Osteocyte (in vitro differentiated cells): ENCODE data around the gene TRA2A. TPM values are rescaled to one million over a fixed set of nuclear protein-coding genes. Genes with fewer than 3 reads are reported as not detected.
"Not testable (repeated sequence)": the region's sequence is repeated elsewhere in the genome, so short reads cannot be mapped to it uniquely, and the experiment has no call there.

Experiments
- DNase-seq: peaks from one replicate; pipeline ENCODE4 v3.0.0; 2021; ENCODE audit warnings: mixed read lengths; ENCODE audit not compliant: unreplicated experiment; ENCODE audit errors: extremely low spot score
- H3K27ac Mint-ChIP-seq: one replicate; pipeline ENCODE4 v1.8.0; 2021; ENCODE audit warnings: mild to moderate bottlenecking, mixed read lengths; ENCODE audit not compliant: unreplicated experiment
- H3K27me3 Mint-ChIP-seq: one replicate; pipeline ENCODE4 v1.8.0; 2021; ENCODE audit warnings: mixed read lengths; ENCODE audit not compliant: unreplicated experiment
- H3K36me3 Mint-ChIP-seq: one replicate; pipeline ENCODE4 v1.8.0; 2021; ENCODE audit warnings: mixed read lengths; ENCODE audit not compliant: unreplicated experiment
- H3K4me1 Mint-ChIP-seq: one replicate; pipeline ENCODE4 v1.8.0; 2021; ENCODE audit warnings: mixed read lengths; ENCODE audit not compliant: unreplicated experiment
- H3K4me3 Mint-ChIP-seq: one replicate; pipeline ENCODE4 v1.8.0; 2021; ENCODE audit warnings: mild to moderate bottlenecking, moderate library complexity, mixed read lengths; ENCODE audit not compliant: unreplicated experiment
- H3K9me3 Mint-ChIP-seq: one replicate; pipeline ENCODE4 v1.8.0; 2021; ENCODE audit warnings: mixed read lengths; ENCODE audit not compliant: unreplicated experiment
- CTCF ChIP-seq: fragments of 200-600 bp; sonication (generic); IDR thresholded peaks from 2 replicates; pipeline ENCODE4 v1.5.0; 2021; ENCODE audit warnings: antibody characterized with exemption, mild to moderate bottlenecking, moderate library complexity
- total RNA-seq: library from RNA; stranded (reverse); gene quantifications from 2 replicates; pipeline ENCODE4 v1.2.1, GENCODE V29; 2021

The TRA2A gene
- total RNA-seq, 1 donor from 2014 or later = 78.8 TPM

GRCh38 chr7:23491502-23491901 lies 40.3 kb downstream of the TRA2A start:
- no peak overlapping the region for H3K27ac Mint-ChIP-seq
- peaks cover 2% of the 10 kb centered on the region for H3K36me3 Mint-ChIP-seq
- DNase-seq = no peak
- H3K9me3 Mint-ChIP-seq = no peaks in the 10 kb centered on the region
- H3K4me1 Mint-ChIP-seq = no peaks in the 10 kb centered on the region
- no peaks in the 10 kb centered on the region for H3K27me3 Mint-ChIP-seq
- H3K4me3 Mint-ChIP-seq = no peak overlapping the region
- TF ChIP-seq CTCF = no peak

GRCh38 chr7:23490357-23491135 lies 41.2 kb downstream of the TRA2A start:
- H3K27ac Mint-ChIP-seq = no peak overlapping the region
- no peaks in the 10 kb centered on the region for H3K9me3 Mint-ChIP-seq
- H3K4me1 Mint-ChIP-seq = peaks cover 2% of the 10 kb centered on the region
- no peaks in the 10 kb centered on the region for H3K27me3 Mint-ChIP-seq
- no peak for TF ChIP-seq CTCF
- peaks cover 2% of the 10 kb centered on the region for H3K36me3 Mint-ChIP-seq
- H3K4me3 Mint-ChIP-seq = no peak overlapping the region
- DNase-seq = peak; percentile 82

GRCh38 chr7:23488714-23489113 lies 43.1 kb downstream of the TRA2A start:
- H3K4me3 Mint-ChIP-seq, DNase-seq, H3K4me1 Mint-ChIP-seq, H3K36me3 Mint-ChIP-seq, H3K27me3 Mint-ChIP-seq, H3K9me3 Mint-ChIP-seq, H3K27ac Mint-ChIP-seq: not testable (repeated sequence)

- Mint-ChIP-seq H3K9me3 (no peaks in the 10 kb centered on the region), H3K27ac (no peak overlapping the region), H3K4me3 (no peak overlapping the region), H3K36me3 (peaks cover 2% of the 10 kb centered on the region), H3K4me1 (peaks cover 2% of the 10 kb centered on the region), H3K27me3 (no peaks in the 10 kb centered on the region)
- no peak for TF ChIP-seq CTCF
- no peak for DNase-seq
Observed at GRCh38 chr7:23487670-23488069, 44.1 kb downstream of the TRA2A start.

GRCh38 chr7:23486002-23486773 lies 45.6 kb downstream of the TRA2A start:
- H3K4me1 Mint-ChIP-seq = peaks cover 2% of the 10 kb centered on the region
- no peaks in the 10 kb centered on the region for H3K27me3 Mint-ChIP-seq
- H3K27ac Mint-ChIP-seq = no peak overlapping the region
- no peak overlapping the region for H3K4me3 Mint-ChIP-seq
- H3K9me3 Mint-ChIP-seq = no peaks in the 10 kb centered on the region
- peak; percentile 51 for DNase-seq
- TF ChIP-seq CTCF = no peak
- H3K36me3 Mint-ChIP-seq = peaks cover 2% of the 10 kb centered on the region
